NCI-H69 (cell line): ENCODE measurements around the gene CPAMD8.

ENCODE experiments used
- DNase-seq: peaks from one replicate; lab custom pipeline; 2025; lab: John Stamatoyannopoulos, UW

CPAMD8 gene

GRCh38 chr19:16920816-16921529, 105.6 kb downstream of the CPAMD8 start:
- peak; percentile 21 for DNase-seq

- DNase-seq: no peak
Measured at GRCh38 chr19:16919496-16919895, 107.1 kb downstream of the CPAMD8 start.

- no peak for DNase-seq
Measured at GRCh38 chr19:16917401-16917800, 109.2 kb downstream of the CPAMD8 start.

GRCh38 chr19:16915734-16916133, 110.9 kb downstream of the CPAMD8 start:
- DNase-seq: no peak

GRCh38 chr19:16915135-16915534, 111.5 kb downstream of the CPAMD8 start:
- DNase-seq: no peak

GRCh38 chr19:16914421-16914820, 112.2 kb downstream of the CPAMD8 start:
- DNase-seq: no peak

GRCh38 chr19:16912780-16913179, 113.8 kb downstream of the CPAMD8 start:
- no peak for DNase-seq

- DNase-seq: no peak
Measured at GRCh38 chr19:16911046-16911445, 115.6 kb downstream of the CPAMD8 start.

- no peak for DNase-seq
Measured at GRCh38 chr19:16908759-16909158, 117.9 kb downstream of the CPAMD8 start.

- no peak for DNase-seq
Measured at GRCh38 chr19:16904599-16904998, 122.0 kb downstream of the CPAMD8 start.

GRCh38 chr19:16903347-16903746, 123.3 kb downstream of the CPAMD8 start:
- DNase-seq: no peak

- DNase-seq: no peak
Measured at GRCh38 chr19:16902545-16902944, 124.1 kb downstream of the CPAMD8 start.

- DNase-seq: no peak
Measured at GRCh38 chr19:16901491-16902175, 125.0 kb downstream of the CPAMD8 start.

- DNase-seq: peak; percentile 26
Measured at GRCh38 chr19:16899566-16900075, 127.0 kb downstream of the CPAMD8 start.

GRCh38 chr19:16898361-16899015, 128.1 kb downstream of the CPAMD8 start:
- no peak for DNase-seq

- DNase-seq: no peak
Measured at GRCh38 chr19:16897856-16898161, 128.8 kb downstream of the CPAMD8 start.

- peak; percentile 31 for DNase-seq
Measured at GRCh38 chr19:16897029-16897855, 129.4 kb downstream of the CPAMD8 start.

GRCh38 chr19:16896146-16897028, 130.2 kb downstream of the CPAMD8 start:
- no peak for DNase-seq

- no peak for DNase-seq
Measured at GRCh38 chr19:16895467-16896145, 131.0 kb downstream of the CPAMD8 start.

- peak; percentile 16 for DNase-seq
Measured at GRCh38 chr19:16894080-16894479, 132.5 kb downstream of the CPAMD8 start.

GRCh38 chr19:16893686-16893989, 133.0 kb downstream of the CPAMD8 start:
- no peak for DNase-seq
